Muscle layer of duodenum (tissue), 2 donors: Measurements from ENCODE around the gene KRT13.

Experiments used
- H3K27ac ChIP-seq: one replicate; pipeline ENCODE4 v1.7.0; 2013; ENCODE audit warnings: mild to moderate bottlenecking, low read length
- H3K27me3 ChIP-seq: one replicate; pipeline ENCODE4 v1.7.0; 2013; ENCODE audit warnings: low read depth, mild to moderate bottlenecking, control low read depth, low read length
- H3K36me3 ChIP-seq, 2 donors: one replicate each; pipeline ENCODE4 v1.7.0; 2013; ENCODE audit warnings: low read length in 2 of 2, control low read depth in 1 of 2, mild to moderate bottlenecking in 1 of 2; ENCODE audit not compliant: insufficient read depth in 2 of 2, control insufficient read depth in 1 of 2
- H3K4me1 ChIP-seq, 2 donors: one replicate each; pipeline ENCODE4 v1.7.0; 2013; ENCODE audit warnings: low read length in 2 of 2, mild to moderate bottlenecking in 2 of 2, control low read depth in 1 of 2, moderate library complexity in 1 of 2; ENCODE audit not compliant: insufficient read depth in 2 of 2, control insufficient read depth in 1 of 2
- H3K4me3 ChIP-seq, 2 donors: one replicate each; pipeline ENCODE4 v1.7.0; 2013; ENCODE audit warnings: low read length in 2 of 2, low read depth in 1 of 2, mild to moderate bottlenecking in 1 of 2
- H3K9me3 ChIP-seq, 2 donors: one replicate each; pipeline ENCODE4 v1.7.0; 2013; ENCODE audit warnings: low read length in 2 of 2, control low read depth in 1 of 2, mild to moderate bottlenecking in 1 of 2; ENCODE audit not compliant: control insufficient read depth in 1 of 2
- donor health status: healthy.

The KRT13 gene

DNA sequence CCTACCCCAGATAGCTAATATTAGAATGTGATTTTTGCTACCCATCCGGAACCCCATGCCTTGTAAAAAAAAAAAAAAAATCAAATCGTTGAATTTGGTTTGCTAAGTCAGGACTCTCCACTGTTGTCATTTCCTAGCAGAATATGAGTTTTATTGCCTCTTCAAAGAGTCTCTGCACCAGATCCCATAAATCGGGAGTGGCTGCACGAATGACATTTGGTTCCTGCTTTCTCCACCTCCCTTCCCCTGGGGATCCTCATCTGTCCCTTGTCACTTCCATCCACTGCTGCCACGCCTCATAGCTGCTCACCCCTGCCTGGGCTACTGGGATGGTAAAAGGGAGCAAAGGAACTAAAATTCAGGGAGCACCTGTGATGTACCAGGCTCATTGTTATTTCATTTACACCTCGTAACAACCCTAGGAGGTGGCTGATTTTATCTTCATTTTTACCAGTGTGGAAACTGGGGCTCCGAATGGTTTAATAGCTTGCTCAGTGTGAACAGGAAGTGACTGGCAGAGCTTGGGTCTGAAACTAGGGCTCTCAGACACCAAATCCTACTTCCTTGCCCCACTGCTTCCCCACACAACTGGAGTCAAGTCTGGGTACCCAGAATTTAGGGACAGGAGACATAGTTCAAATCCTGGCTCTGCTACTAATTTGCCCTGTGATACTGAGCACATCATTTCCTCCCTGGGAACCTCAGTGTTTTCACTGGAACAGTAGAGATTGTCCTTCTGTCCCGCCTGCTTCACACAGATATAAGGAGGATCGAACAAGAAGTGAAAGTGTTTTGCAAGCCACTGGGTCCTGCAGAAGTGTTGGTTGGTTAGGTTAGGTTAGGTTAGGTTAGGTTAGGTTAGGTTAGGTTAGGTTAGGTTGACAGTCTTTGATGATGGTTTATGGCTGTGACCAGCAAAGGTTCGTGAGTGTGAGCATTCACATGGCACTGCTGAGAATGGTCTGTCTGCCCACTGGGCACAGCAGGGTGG lies 15.1 kb downstream of the KRT13 start:
- no peaks in the 10 kb centered on the region for H3K4me1 ChIP-seq
- H3K27me3 ChIP-seq: no peaks in the 10 kb centered on the region
- H3K4me3 ChIP-seq: no peak overlapping the region
- no peak overlapping the region for H3K27ac ChIP-seq
- H3K36me3 ChIP-seq: no peaks in the 10 kb centered on the region
- H3K9me3 ChIP-seq: no peaks in the 10 kb centered on the region

DNA sequence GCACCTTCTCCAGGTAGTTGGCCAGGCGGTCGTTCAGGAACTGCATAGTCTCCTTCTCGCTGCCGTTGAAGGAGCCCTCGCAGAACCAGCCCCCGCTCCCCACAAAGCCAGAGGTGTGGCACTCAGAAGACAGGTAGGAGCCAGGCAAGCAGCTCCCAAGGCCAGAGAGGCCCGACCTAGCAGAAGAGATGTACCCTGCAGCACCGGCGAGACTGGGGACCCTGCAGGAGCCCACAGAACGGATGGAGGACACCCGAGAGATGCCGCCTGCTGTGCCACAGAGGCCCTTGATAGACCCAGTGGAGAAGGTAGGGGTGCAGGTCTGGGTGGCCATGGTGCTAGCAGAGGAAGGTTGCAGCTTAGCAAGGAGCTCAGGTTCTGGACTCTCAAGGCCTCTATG lies 15.9 kb downstream of the KRT13 start, which contains the start of gene KRT36:
TSS of gene KRT36 (minus strand) at position 380 of the 400 bp plus-strand sequence. CDS start at position 334, 46 bp downstream.
- Histone ChIP-seq H3K9me3 (no peaks in the 10 kb centered on the region), H3K27ac (no peak within 1 kb of the TSS), H3K27me3 (no peaks in the 10 kb centered on the region), H3K36me3 (no peaks in the 10 kb centered on the region), H3K4me3 (no peak within 1 kb of the TSS), H3K4me1 (no peaks in the 10 kb centered on the region)

DNA sequence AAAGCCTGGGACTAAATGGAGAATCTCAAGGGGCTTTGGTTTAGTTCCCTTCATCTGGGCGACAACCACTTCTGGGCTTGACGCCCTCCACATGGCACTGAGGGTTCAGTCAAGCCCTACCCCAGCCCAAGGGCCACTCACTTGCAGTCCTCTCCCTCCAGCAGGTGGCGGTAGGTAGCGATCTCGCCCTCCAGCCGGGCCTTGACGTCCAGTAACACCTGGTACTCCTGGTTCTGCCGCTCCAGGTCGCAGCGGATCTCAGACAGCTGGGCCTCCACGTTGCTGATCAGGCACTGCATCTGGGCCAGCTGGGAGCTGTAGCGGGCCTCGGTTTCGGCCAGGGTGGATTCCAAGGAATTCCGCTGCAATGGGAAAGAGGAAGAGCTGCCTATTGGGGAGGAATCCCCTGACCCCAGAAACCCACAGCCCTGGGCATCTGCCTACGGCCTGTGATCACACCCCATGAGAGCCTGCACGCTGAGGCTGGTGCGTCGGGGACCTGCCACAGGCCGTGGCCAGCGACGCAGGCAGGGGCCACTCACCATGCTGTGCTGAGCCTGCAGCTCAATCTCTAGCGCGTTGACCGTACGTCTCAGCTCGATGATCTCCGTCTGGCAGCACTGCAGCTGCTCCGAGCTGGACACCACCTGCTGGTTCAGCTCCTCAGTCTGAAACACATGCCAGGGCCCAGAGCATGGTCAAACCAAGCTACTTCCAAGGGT lies 18.4 kb downstream of the KRT13 start:
- no peaks in the 10 kb centered on the region for H3K4me1 ChIP-seq
- no peaks in the 10 kb centered on the region for H3K9me3 ChIP-seq
- no peaks in the 10 kb centered on the region for H3K27me3 ChIP-seq
- no peak overlapping the region for H3K27ac ChIP-seq
- H3K4me3 ChIP-seq: no peak overlapping the region
- no peaks in the 10 kb centered on the region for H3K36me3 ChIP-seq

- no peak overlapping the region for H3K4me3 ChIP-seq
- no peaks in the 10 kb centered on the region for H3K4me1 ChIP-seq
- H3K9me3 ChIP-seq: no peaks in the 10 kb centered on the region
- H3K27ac ChIP-seq: no peak overlapping the region
- no peaks in the 10 kb centered on the region for H3K27me3 ChIP-seq
- H3K36me3 ChIP-seq: no peaks in the 10 kb centered on the region
These were observed 19.1 kb downstream of the KRT13 start for GRCh38 chr17:41486316-41486715.

GRCh38 chr17:41484920-41485904 lies 20.2 kb downstream of the KRT13 start:
- Histone ChIP-seq H3K27ac (no peak overlapping the region), H3K4me1 (no peaks in the 10 kb centered on the region), H3K4me3 (no peak overlapping the region), H3K9me3 (no peaks in the 10 kb centered on the region), H3K27me3 (no peaks in the 10 kb centered on the region), H3K36me3 (no peaks in the 10 kb centered on the region)

DNA sequence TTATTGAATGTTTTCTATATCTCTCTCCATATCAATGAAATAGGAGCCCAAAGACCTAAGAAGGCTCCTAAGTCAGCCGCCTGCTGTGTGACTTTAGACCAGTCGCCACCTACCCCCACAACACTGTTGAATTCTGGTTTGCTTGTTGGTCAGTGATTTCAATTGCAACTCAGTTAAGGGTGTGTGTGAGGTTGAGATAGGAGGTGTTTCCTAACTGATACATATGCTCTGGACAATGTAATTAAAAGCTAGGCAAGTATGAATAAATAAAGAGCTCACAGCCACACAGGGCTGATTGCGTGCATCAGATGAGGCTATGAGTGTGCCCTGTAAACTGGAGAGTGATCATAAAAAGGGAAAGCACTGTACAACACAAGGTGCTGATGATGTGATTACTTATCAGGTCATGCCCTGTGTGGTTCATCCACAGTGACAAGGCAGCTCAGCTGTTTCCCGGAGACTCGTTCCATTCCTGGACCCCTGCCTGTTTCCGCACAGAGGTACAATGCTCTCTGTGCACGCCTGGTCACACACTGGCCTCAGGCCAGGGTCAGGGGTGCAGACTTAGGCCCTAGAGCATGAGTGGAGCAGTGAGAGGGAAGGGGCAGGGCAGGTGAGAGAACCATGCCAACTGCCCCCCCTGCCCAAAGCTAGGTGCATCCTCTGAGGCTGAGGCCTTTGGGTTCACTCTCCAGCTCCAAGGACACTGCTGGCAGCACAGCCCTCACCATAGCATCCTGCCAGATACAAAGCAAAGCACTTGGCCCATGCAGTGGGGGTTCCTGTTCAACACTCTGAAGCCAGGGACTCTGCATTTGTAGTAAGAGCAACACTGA lies 21.2 kb downstream of the KRT13 start:
- Histone ChIP-seq H3K9me3 (no peaks in the 10 kb centered on the region), H3K27me3 (no peaks in the 10 kb centered on the region), H3K36me3 (no peaks in the 10 kb centered on the region), H3K4me3 (no peak overlapping the region), H3K4me1 (no peaks in the 10 kb centered on the region), H3K27ac (no peak overlapping the region)

DNA sequence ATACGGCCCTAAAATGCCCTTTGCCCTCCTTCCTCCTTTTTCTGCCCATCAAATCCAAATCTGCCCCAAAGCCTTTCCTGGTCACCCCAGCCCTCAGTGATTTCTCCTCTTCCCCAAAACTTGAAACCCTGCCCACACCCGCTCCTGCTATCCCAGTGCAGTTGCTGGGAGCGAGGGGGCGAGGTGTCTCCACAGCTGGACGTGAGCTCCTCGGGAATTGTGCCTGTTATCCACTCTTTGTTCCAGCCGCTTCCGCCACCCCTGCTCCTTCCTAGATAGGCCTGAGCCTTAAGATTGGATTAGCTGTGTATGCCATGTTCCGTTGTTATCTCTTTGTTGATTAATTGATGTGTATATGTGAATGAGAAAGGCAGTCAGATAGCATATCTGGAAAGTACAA lies 21.9 kb downstream of the KRT13 start:
- Histone ChIP-seq H3K9me3 (no peaks in the 10 kb centered on the region), H3K36me3 (no peaks in the 10 kb centered on the region), H3K4me1 (no peaks in the 10 kb centered on the region), H3K27me3 (no peaks in the 10 kb centered on the region), H3K27ac (no peak overlapping the region), H3K4me3 (no peak overlapping the region)

DNA sequence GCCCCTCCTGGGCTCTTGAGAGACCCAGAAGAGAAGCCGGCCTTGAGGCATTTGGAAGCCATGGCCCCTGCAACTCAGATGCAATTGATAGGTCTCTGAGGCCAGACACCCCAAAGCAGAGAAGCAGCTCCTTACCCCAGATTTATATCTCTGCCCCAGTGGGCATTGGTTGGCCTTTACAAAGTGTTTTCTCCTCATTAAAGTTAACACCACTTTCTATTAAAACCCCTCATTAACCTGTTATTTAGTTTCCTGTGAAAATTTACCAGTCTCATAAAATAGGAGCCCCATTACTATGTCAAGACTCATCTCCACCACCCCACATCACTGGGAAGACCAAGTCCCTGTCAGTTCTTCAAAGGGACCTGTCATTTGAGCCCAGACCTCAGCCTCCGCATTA lies 24.4 kb downstream of the KRT13 start, which contains the start of gene KRT35:
TSS of gene KRT35 (minus strand) at position 116 of the 400 bp plus-strand sequence. CDS start at position 62, 54 bp downstream.
- no peaks in the 10 kb centered on the region for H3K9me3 ChIP-seq
- no peaks in the 10 kb centered on the region for H3K27me3 ChIP-seq
- no peak within 1 kb of the TSS for H3K27ac ChIP-seq
- H3K4me3 ChIP-seq: no peak within 1 kb of the TSS
- no peaks in the 10 kb centered on the region for H3K4me1 ChIP-seq
- no peaks in the 10 kb centered on the region for H3K36me3 ChIP-seq

DNA sequence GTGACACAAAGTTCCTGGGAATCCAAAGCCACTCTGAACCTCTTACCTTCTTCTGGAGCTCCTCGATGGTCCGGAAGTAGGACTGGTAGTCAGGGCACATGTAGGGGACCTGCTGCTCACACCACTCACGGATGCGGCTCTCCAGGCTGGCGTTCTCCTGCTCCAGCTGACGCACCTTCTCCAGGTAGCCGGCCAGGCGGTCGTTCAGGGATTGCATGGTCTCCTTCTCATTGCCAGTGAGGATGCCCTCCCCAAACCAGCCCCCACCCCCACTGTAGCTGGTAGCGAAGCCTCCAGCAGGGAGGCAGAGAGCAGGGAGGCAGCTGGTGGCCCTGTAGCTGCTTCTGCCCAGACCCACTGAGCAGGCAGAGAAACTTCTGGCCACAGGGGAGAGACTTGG lies 24.8 kb downstream of the KRT13 start:
- H3K36me3 ChIP-seq: no peaks in the 10 kb centered on the region
- H3K9me3 ChIP-seq: no peaks in the 10 kb centered on the region
- no peak overlapping the region for H3K4me3 ChIP-seq
- H3K4me1 ChIP-seq: no peaks in the 10 kb centered on the region
- H3K27ac ChIP-seq: no peak overlapping the region
- H3K27me3 ChIP-seq: no peaks in the 10 kb centered on the region

DNA sequence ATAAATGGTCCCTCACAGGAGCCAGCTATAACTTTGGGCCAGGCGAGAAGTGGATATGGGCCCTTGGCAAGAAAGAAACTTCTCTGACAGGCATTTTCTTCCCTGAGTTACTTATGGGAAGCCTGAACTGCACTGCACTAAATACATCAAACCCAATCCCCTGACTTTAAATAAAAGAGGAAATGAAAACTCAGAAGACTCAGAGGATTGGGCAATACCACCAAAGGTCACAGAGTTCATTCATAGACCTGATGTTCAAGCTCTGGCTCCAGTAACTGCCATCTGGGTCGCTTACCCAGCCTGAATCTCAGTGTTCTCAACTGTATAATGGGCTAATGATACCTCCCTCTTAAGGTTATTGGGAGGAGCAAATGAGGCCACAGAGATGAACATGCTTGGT lies 25.3 kb downstream of the KRT13 start:
- H3K4me1 ChIP-seq: no peaks in the 10 kb centered on the region
- H3K9me3 ChIP-seq: no peaks in the 10 kb centered on the region
- no peak overlapping the region for H3K27ac ChIP-seq
- no peaks in the 10 kb centered on the region for H3K27me3 ChIP-seq
- no peaks in the 10 kb centered on the region for H3K36me3 ChIP-seq
- no peak overlapping the region for H3K4me3 ChIP-seq
